Ovary (tissue), 9 donors: Measurements from ENCODE around the gene ZNF408. TPM values are rescaled to one million over a fixed set of nuclear protein-coding genes. Genes with fewer than 3 reads are reported as not detected.

Experiments used
- DNase-seq, 5 donors: peaks; one replicate each; pipeline ENCODE4 v3.0.0-alpha.2; 2019 to 2020
- H3K27ac ChIP-seq, 2 donors: fragments of 200-600 bp; one replicate each; pipeline versions ENCODE4 v1.5.1 to v1.8.0; 2019 to 2022
- H3K27me3 ChIP-seq: fragments of 200-600 bp; one replicate; pipeline ENCODE4 v1.8.0; 2022
- H3K36me3 ChIP-seq: fragments of 200-600 bp; sonication (generic); one replicate; pipeline ENCODE4 v1.5.1; 2019
- H3K4me1 ChIP-seq: one replicate; pipeline ENCODE4 v1.8.1; 2013; ENCODE audit warnings: mild to moderate bottlenecking, moderate library complexity; ENCODE audit not compliant: insufficient read depth
- H3K4me3 ChIP-seq: fragments of 200-600 bp; sonication (generic); one replicate; pipeline ENCODE4 v1.5.1; 2017
- H3K9me3 ChIP-seq, 2 donors: fragments of 200-600 bp in 1 of 2; sonication (generic) in 1 of 2; one replicate each; pipeline versions ENCODE4 v1.5.1 to v1.8.1; 2013 to 2019; ENCODE audit warnings: mild to moderate bottlenecking in 1 of 2, moderate library complexity in 1 of 2
- CTCF ChIP-seq, 3 donors: fragments of 450-650 bp in 2 of 3; fragments of 200-600 bp in 1 of 3; IDR thresholded peaks; one replicate each; pipeline versions ENCODE4 v1.5.1 to v1.8.0; 2016 to 2022; ENCODE audit warnings: antibody characterized with exemption in 3 of 3, mild to moderate bottlenecking in 1 of 3
- EP300 ChIP-seq: sonication (generic); formaldehyde crosslinking; IDR thresholded peaks from one replicate; pipeline ENCODE4 v1.6.1; 2017; ENCODE audit warnings: antibody characterized with exemption
- POLR2A ChIP-seq: fragments of 450-650 bp; IDR thresholded peaks from one replicate; pipeline ENCODE4 v1.6.1; 2017; ENCODE audit warnings: antibody characterized with exemption, mild to moderate bottlenecking, moderate library complexity
- WGBS, 3 donors: extraction: QIAGEN DNeasy Blood & Tissue Kit in 1 of 3; methylation state at CpG; one replicate each; pipeline versions ENCODE4 v1.1.5 to v1.1.7; 2013 to 2017; 5-methylcytosine and 5-hydroxymethylcytosine counted together
- intact Hi-C, 4 donors: fragments of 100-400 bp; cut with DNase I; formaldehyde crosslinking; loops; one replicate each; pipeline versions ENCODE4 v1.11.0 to v1.15.1; 2022 to 2023
- polyA plus RNA-seq, 2 donors: library from polyadenylated mRNA; stranded (reverse); fragments of 200-250 nt in 1 of 2; fragments of 350-450 nt in 1 of 2; fragmentation: Illumina TruSeq in 1 of 2; extraction: RNeasy Lipid Tissue Mini Kit (QIAGEN cat#74804) in 1 of 2; gene quantifications; one replicate each; pipeline ENCODE4 v1.2.3, GENCODE V29; 2013 to 2014
- total RNA-seq, 7 donors: library from RNA; depleted of rRNA in 2 of 7; stranded (reverse); fragments of >200 nt in 2 of 7; fragmentation: NEBNext Ultra II Directional in 3 of 7; extraction: Animal tissue kit (Norgen Biotek cat#: 25700) in 3 of 7; gene quantifications; one replicate each; pipeline versions ENCODE4 v1.1.0 to v1.2.4, GENCODE V29; 2016 to 2023
- donor health status: DM: no; HTN: no; CAD: no; lungs with moderate emphysema.
- donor health status: DM: no; HTN: no; CAD: no.
- donor health status: Bipolar disorder and iron deficiency.
- donor health status: DM: yes; HTN: yes; CAD: no.
- donor health status: DM: no; HTN: no; CAD: no.
- donor health status: DM: yes; HTN: yes; CAD: no.

Gene ZNF408
- total and polyA plus RNA-seq, 9 donors: 1.4 to 11.6 (median 7.8) TPM

GRCh38 chr11:46673713-46674462 lies 26.9 kb upstream of the ZNF408 start:
- DNase-seq: no peak
- Histone ChIP-seq H3K36me3 (no peaks in the 10 kb centered on the region), H3K27me3 (no peaks in the 10 kb centered on the region), H3K4me3 (no peak overlapping the region), H3K9me3 (no peaks in the 10 kb centered on the region), H3K4me1 (peaks cover 22% of the 10 kb centered on the region), H3K27ac (peak overlapping the region in 1 of 2 donors; percentile 71)
- 67 to 72% (median 67%) methylated on average over 6 of the region's 6 CpGs for WGBS, 3 donors
- no peak for TF ChIP-seq POLR2A
- TF ChIP-seq EP300: no peak
- no peak for TF ChIP-seq CTCF (IDR thresholded peaks at IDR 0.05)
- intact Hi-C loops: no loop called here

- intact Hi-C loops: no loop called here
- Histone ChIP-seq H3K27me3 (no peaks in the 10 kb centered on the region), H3K4me1 (peaks cover 22% of the 10 kb centered on the region), H3K27ac (peak overlapping the region; percentile 7 to 71), H3K4me3 (no peak overlapping the region), H3K9me3 (no peaks in the 10 kb centered on the region), H3K36me3 (no peaks in the 10 kb centered on the region)
- DNase-seq: peak in 3 of 5 donors; percentile 43 to 58 (median 48)
- 31 to 46% (median 32%) methylated on average over 12 of the region's 12 CpGs for WGBS, 3 donors
- TF ChIP-seq EP300: no peak
- TF ChIP-seq POLR2A: no peak
- no peak for TF ChIP-seq CTCF (IDR thresholded peaks at IDR 0.05)
These were observed 26.2 kb upstream of the ZNF408 start for GRCh38 chr11:46674463-46675287.

DNA sequence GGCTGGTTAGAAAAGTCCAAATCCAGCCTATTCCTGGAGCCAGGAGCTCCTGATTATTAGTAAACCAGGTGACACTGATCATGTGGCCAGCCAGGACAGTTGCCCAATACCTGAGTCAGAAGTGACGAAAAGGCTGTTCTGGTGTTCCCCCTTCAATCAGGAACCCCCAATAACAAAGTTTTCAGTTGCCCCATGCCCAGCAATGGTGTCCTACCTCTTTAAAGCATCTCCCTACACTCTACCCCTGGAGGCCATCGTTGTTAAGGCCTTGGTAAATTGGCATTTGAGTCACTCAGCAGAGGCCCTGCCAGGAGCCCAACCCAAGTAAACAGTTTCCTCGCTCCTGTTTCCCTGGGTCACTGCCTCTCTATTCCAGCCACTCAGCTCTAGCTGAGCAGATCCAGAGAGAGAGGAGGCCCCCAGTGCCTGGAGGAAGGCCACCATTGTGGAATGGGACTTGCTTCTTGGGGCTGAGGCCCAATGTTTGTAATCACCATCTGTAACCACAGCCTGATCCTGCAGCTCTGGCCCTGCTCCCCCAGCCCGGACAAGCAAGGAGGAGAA lies 25.5 kb upstream of the ZNF408 start:
- peak overlapping the region; percentile 7 to 71 for H3K27ac ChIP-seq
- TF ChIP-seq EP300 (no peak), POLR2A (no peak), CTCF (IDR thresholded peaks at IDR 0.05) (no peak)
- DNase-seq: peak in 3 of 5 donors; percentile 56 to 79 (median 59)
- intact Hi-C loops: no loop called here
- no peak overlapping the region for H3K4me3 ChIP-seq
- H3K9me3 ChIP-seq: no peaks in the 10 kb centered on the region
- 18 to 35% (median 25%) methylated on average over 4 of the region's 4 CpGs for WGBS, 3 donors
- no peaks in the 10 kb centered on the region for H3K27me3 ChIP-seq
- H3K36me3 ChIP-seq: no peaks in the 10 kb centered on the region
- H3K4me1 ChIP-seq: peaks cover 22% of the 10 kb centered on the region

- DNase-seq: peak in 2 of 5 donors; percentile 12 to 29
- Histone ChIP-seq H3K4me3 (no peak overlapping the region), H3K27me3 (no peaks in the 10 kb centered on the region), H3K27ac (peak overlapping the region; percentile 7 to 71), H3K36me3 (no peaks in the 10 kb centered on the region), H3K9me3 (no peaks in the 10 kb centered on the region), H3K4me1 (peaks cover 22% of the 10 kb centered on the region)
- 63 to 79% (median 65%) methylated on average over 7 of the region's 7 CpGs for WGBS, 3 donors
- intact Hi-C loops: no loop called here
- no peak for TF ChIP-seq CTCF (IDR thresholded peaks at IDR 0.05)
- no peak for TF ChIP-seq EP300
- no peak for TF ChIP-seq POLR2A
These were observed 24.9 kb upstream of the ZNF408 start for GRCh38 chr11:46675949-46676348.
